HepG2 (cell line): ENCODE data around the gene GRB7. TPM values are rescaled to one million over a fixed set of nuclear protein-coding genes. Genes with fewer than 3 reads are reported as not detected.

Source experiments
- BRF2 ChIP-seq: sonication (generic); formaldehyde crosslinking; IDR thresholded peaks from 2 replicates; pipeline ENCODE4 v1.8.1; 2022; ENCODE audit warnings: mild to moderate bottlenecking, missing genetic modification reagents
- FOXA3 ChIP-seq: IDR thresholded peaks from 2 replicates; pipeline ENCODE4 v1.6.1; 2016; ENCODE audit warnings: missing genetic modification reagents, missing compliant biosample characterization
- FOXJ3 ChIP-seq: sonication (generic); formaldehyde crosslinking; IDR thresholded peaks from 2 replicates; pipeline ENCODE4 v1.4.0; 2020; ENCODE audit warnings: missing genetic modification reagents, mild to moderate bottlenecking, borderline replicate concordance
- GTF3A ChIP-seq: sonication (generic); formaldehyde crosslinking; conservative IDR thresholded peaks from 2 replicates; pipeline ENCODE4 v1.4.0; 2020; ENCODE audit warnings: mild to moderate bottlenecking, missing genetic modification reagents
- IRF1 ChIP-seq: sonication (generic); formaldehyde crosslinking; IDR thresholded peaks from 2 replicates; pipeline ENCODE4 v1.4.0; 2020; ENCODE audit warnings: low read depth, mild to moderate bottlenecking, missing genetic modification reagents
- MAFK ChIP-seq, 2 experiments: IDR thresholded peaks in 1 of 2; conservative IDR thresholded peaks in 1 of 2; 2 replicates each; pipeline ENCODE4 v1.6.1; 2011; ENCODE audit warnings: improper control_type of control experiment in 2 of 2, low read length in 2 of 2
- NFKBIZ ChIP-seq: IDR thresholded peaks from 2 replicates; pipeline ENCODE4 v1.6.1; 2018; ENCODE audit warnings: missing genetic modification reagents, missing compliant biosample characterization
- PRDM10 ChIP-seq: sonication (generic); formaldehyde crosslinking; IDR thresholded peaks from 2 replicates; pipeline ENCODE4 v1.4.0; 2020; ENCODE audit warnings: low read depth, missing genetic modification reagents
- RAD21 ChIP-seq: fragments of 450-650 bp; formaldehyde crosslinking; IDR thresholded peaks from 2 replicates; pipeline ENCODE4 v1.5.0; 2020; ENCODE audit warnings: mild to moderate bottlenecking
- RBM22 ChIP-seq: fragments of 200-400 bp; formaldehyde crosslinking; optimal IDR thresholded peaks from 2 replicates; pipeline ENCODE3; 2017; ENCODE audit warnings: mild to moderate bottlenecking, low read length, moderate library complexity
- RFX3 ChIP-seq: IDR thresholded peaks from 2 replicates; pipeline ENCODE4 v1.6.1; 2016; ENCODE audit warnings: missing biosample characterization, missing genetic modification reagents
- SIX4 ChIP-seq: sonication (generic); formaldehyde crosslinking; IDR thresholded peaks from 2 replicates; pipeline ENCODE4 v1.4.0; 2020; ENCODE audit warnings: missing genetic modification reagents
- SRSF1 ChIP-seq: fragments of 200-400 bp; formaldehyde crosslinking; optimal IDR thresholded peaks from 2 replicates; pipeline ENCODE3; 2017; ENCODE audit warnings: mild to moderate bottlenecking, low read depth, low read length, moderate library complexity
- WIZ ChIP-seq: sonication (generic); formaldehyde crosslinking; IDR thresholded peaks from 2 replicates; pipeline ENCODE4 v1.5.1; 2020; ENCODE audit warnings: mild to moderate bottlenecking, missing genetic modification reagents
- ZBTB7A ChIP-seq: sonication (generic); formaldehyde crosslinking; IDR thresholded peaks from 2 replicates; pipeline ENCODE4 v1.8.0; 2022; ENCODE audit warnings: mild to moderate bottlenecking, missing genetic modification reagents
- ZNF160 ChIP-seq: sonication (generic); formaldehyde crosslinking; IDR thresholded peaks from 2 replicates; pipeline ENCODE4 v1.8.0; 2022; ENCODE audit warnings: mild to moderate bottlenecking, inconsistent platforms, missing genetic modification reagents
- ZNF207 ChIP-seq: fragments of 450-650 bp; IDR thresholded peaks from 2 replicates; pipeline ENCODE4 v1.6.1; 2016; ENCODE audit warnings: antibody characterized with exemption, borderline replicate concordance
- ZNF501 ChIP-seq: sonication (generic); formaldehyde crosslinking; IDR thresholded peaks from 2 replicates; pipeline ENCODE4 v1.5.1; 2020; ENCODE audit warnings: mild to moderate bottlenecking, moderate library complexity, missing genetic modification reagents
- ZNF552 ChIP-seq: sonication (generic); formaldehyde crosslinking; IDR thresholded peaks from 2 replicates; pipeline ENCODE4 v1.9.0; 2022; ENCODE audit warnings: missing genetic modification reagents, mild to moderate bottlenecking, borderline replicate concordance
- ZNF597 ChIP-seq: sonication (generic); formaldehyde crosslinking; IDR thresholded peaks from 2 replicates; pipeline ENCODE4 v1.5.0; 2020; ENCODE audit warnings: missing genetic modification reagents
- ZNF660 ChIP-seq: sonication (generic); formaldehyde crosslinking; IDR thresholded peaks from 2 replicates; pipeline ENCODE4 v1.5.1; 2020; ENCODE audit warnings: mild to moderate bottlenecking, low read depth, missing genetic modification reagents, borderline replicate concordance
- ZNF777 ChIP-seq: sonication (generic); formaldehyde crosslinking; IDR thresholded peaks from 2 replicates; pipeline ENCODE4 v1.4.0; 2020; ENCODE audit warnings: missing genetic modification reagents
- ZNF782 ChIP-seq: sonication (generic); formaldehyde crosslinking; IDR thresholded peaks from 2 replicates; pipeline ENCODE4 v1.4.0; 2020; ENCODE audit warnings: missing genetic modification reagents, mild to moderate bottlenecking, borderline replicate concordance
- ZSCAN29 ChIP-seq: sonication (generic); formaldehyde crosslinking; conservative IDR thresholded peaks from 2 replicates; pipeline ENCODE4 v1.4.0; 2020; ENCODE audit warnings: mild to moderate bottlenecking, missing genetic modification reagents
- polyA plus RNA-seq, 8 experiments: library from polyadenylated mRNA; depleted of rRNA in 3 of 8; stranded (reverse) in 7 of 8; unstranded in 1 of 8; fragments of >200 nt; fragmentation: Illumina TruSeq in 4 of 8; extraction: Trizol in 4 of 8; gene quantifications; 2 replicates each; pipeline versions ENCODE4 v1.2.1 to v1.2.3, GENCODE V29; 2011 to 2016; ENCODE audit warnings: low read depth in 4 of 8, missing spikeins in 1 of 8, mixed read lengths in 1 of 8; ENCODE audit not compliant: insufficient read depth in 1 of 8
- total RNA-seq, 5 experiments: library from RNA; depleted of rRNA; stranded (reverse); fragments of >200 nt; fragmentation: Illumina TruSeq; extraction: Trizol; gene quantifications; 2 replicates each; pipeline ENCODE4 v1.2.3, GENCODE V29; 2016; ENCODE audit warnings: low read depth in 1 of 5

The GRB7 gene
- total and polyA plus RNA-seq, 2 of the 13 experiments (the other 11 are each of a cell fraction or from before 2014, with no cell fraction given), result 60.2 to 77.7 TPM

- TF ChIP-seq PRDM10 (no peak), ZNF597 (CRISPR knock-in tag) (no peak), FOXA3 (CRISPR knock-in tag) (no peak), WIZ (CRISPR knock-in tag) (no peak), ZSCAN29 (CRISPR knock-in tag) (no peak), ZBTB7A (peak; percentile 49; the same call in 1 of the 2 replicates), RFX3 (CRISPR knock-in tag) (0 out of 2 replicates have a peak, but pooled peaks have one; percentile 13), FOXJ3 (CRISPR knock-in tag) (0 out of 2 replicates have a peak, but pooled peaks have one; percentile 19), RAD21 (CRISPR knock-in tag) (peak; percentile 14; the same call in 1 of the 2 replicates), ZNF160 (CRISPR knock-in tag) (no peak; the same call in 1 of the 2 replicates), RBM22 (no peak), NFKBIZ (CRISPR knock-in tag) (no peak), MAFK (conservative IDR thresholded peaks at IDR 0.05 in 1 of 2, IDR thresholded peaks at IDR 0.05 in 1 of 2; ENCODE audit: low read length in 2 of 2) (no peak), ZNF207 (no peak), IRF1 (CRISPR knock-in tag) (no peak), BRF2 (no peak), SIX4 (CRISPR knock-in tag) (no peak), ZNF777 (CRISPR knock-in tag) (peak; percentile 67), ZNF782 (peak; percentile 75; the same call in 1 of the 2 replicates), ZNF501 (no peak; the same call in 1 of the 2 replicates), ZNF552 (no peak), GTF3A (CRISPR knock-in tag) (peak; percentile 65; the same call in 1 of the 2 replicates), ZNF660 (CRISPR knock-in tag) (no peak), SRSF1 (peak; percentile 89)
Measured at GRCh38 chr17:39737760-39738567, at the start of gene GRB7 (continued).
